ENCODE results near the gene PDXP.

- no peak for TF ChIP-seq CTCF (IDR thresholded peaks at IDR 0.05)
- no peak for TF ChIP-seq ZFX (IDR thresholded peaks at IDR 0.05; ENCODE audit: borderline replicate concordance)
Measured at GRCh38 chr22:37617431-37617830, 41.1 kb upstream of the PDXP start.
